OCI-LY3 (cell line): ENCODE data around the gene KIF3A.

ENCODE experiments used
- EZH2phosphoT487 ChIP-seq: fragments of 200-600 bp; shearing (Covaris generic); IDR thresholded peaks from 2 replicates; pipeline ENCODE4 v1.6.1; 2018; ENCODE audit warnings: antibody characterized with exemption, mixed run types, low read depth
- TF ChIP-seq, protein P1 (sequence below): fragments of 200-600, 300-600 bp; sonication (generic); IDR thresholded peaks from 2 replicates; pipeline ENCODE4 v1.5.1; 2014; ENCODE audit warnings: antibody characterized with exemption, low read length, low read depth

DNA sequence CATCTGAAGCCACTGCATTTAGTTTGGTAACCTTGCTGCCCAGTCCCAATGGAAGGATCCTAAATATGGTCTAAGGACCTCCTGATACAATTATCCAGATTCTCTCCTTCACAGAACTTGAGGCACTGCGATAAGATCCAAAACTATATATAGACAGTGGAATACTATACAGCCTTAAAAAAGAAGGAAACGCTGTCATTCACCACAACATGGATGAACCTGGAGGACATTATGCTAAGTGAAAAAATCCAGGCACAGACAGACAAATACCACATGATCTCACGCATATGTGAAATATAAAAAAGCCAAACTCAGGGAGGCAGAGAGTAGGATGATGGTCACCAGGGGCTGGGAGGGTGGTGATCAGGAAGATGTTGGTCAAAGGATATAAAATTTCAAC, 66.3 kb downstream of the KIF3A start:
- TF ChIP-seq, protein P1, sequence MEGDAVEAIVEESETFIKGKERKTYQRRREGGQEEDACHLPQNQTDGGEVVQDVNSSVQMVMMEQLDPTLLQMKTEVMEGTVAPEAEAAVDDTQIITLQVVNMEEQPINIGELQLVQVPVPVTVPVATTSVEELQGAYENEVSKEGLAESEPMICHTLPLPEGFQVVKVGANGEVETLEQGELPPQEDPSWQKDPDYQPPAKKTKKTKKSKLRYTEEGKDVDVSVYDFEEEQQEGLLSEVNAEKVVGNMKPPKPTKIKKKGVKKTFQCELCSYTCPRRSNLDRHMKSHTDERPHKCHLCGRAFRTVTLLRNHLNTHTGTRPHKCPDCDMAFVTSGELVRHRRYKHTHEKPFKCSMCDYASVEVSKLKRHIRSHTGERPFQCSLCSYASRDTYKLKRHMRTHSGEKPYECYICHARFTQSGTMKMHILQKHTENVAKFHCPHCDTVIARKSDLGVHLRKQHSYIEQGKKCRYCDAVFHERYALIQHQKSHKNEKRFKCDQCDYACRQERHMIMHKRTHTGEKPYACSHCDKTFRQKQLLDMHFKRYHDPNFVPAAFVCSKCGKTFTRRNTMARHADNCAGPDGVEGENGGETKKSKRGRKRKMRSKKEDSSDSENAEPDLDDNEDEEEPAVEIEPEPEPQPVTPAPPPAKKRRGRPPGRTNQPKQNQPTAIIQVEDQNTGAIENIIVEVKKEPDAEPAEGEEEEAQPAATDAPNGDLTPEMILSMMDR = no peak
- no peak for TF ChIP-seq EZH2phosphoT487
